Ishikawa (cell line): ENCODE results near the gene TMEM178B.

Experiments
- MAX ChIP-seq: IDR thresholded peaks from 2 replicates; pipeline ENCODE4 v1.6.1; 2012
- RAD21 ChIP-seq: IDR thresholded peaks from 2 replicates; pipeline ENCODE4 v1.6.1; 2012; ENCODE audit warnings: low read depth
- YY1 ChIP-seq: IDR thresholded peaks from 2 replicates; pipeline ENCODE4 v1.6.1; 2012; ENCODE audit warnings: low read depth

GRCh38 chr7:141202535-141202934 is 128.7 kb downstream of the TMEM178B start:
- no peak for TF ChIP-seq YY1
- no peak for TF ChIP-seq RAD21
- TF ChIP-seq MAX: no peak
